Hematopoietic multipotent progenitor cell treated with erythropoietin and hydrocortisone succinate and interleukin-3 and kit ligand, for 17 days (in vitro differentiated cells): ENCODE measurements around the gene AFAP1L1.

ENCODE experiments used
- DNase-seq: peaks from one replicate; pipeline ENCODE4 v3.0.0-alpha.2; 2015; ENCODE audit warnings: low spot score

Gene AFAP1L1

GRCh38 chr5:149271716-149272563 is at the start of gene AFAP1L1:
Gene AFAP1L1, plus strand, starts transcription at chr5:149271859. Its CDS starts 110 bp downstream, at chr5:149271969.
- no peak for DNase-seq

- DNase-seq: no peak
Observed at GRCh38 chr5:149223081-149223848, 48.4 kb upstream of the AFAP1L1 start.

- DNase-seq: no peak
Observed at GRCh38 chr5:149224282-149224681, 47.4 kb upstream of the AFAP1L1 start.

- no peak for DNase-seq
Observed at GRCh38 chr5:149227168-149227826, 44.4 kb upstream of the AFAP1L1 start.

GRCh38 chr5:149228618-149229297 is 42.9 kb upstream of the AFAP1L1 start:
- no peak for DNase-seq

GRCh38 chr5:149229298-149229937 is 42.2 kb upstream of the AFAP1L1 start:
- DNase-seq: no peak

GRCh38 chr5:149235841-149236240 is 35.8 kb upstream of the AFAP1L1 start:
- DNase-seq: no peak

- DNase-seq: no peak
Observed at GRCh38 chr5:149237662-149238061, 34.0 kb upstream of the AFAP1L1 start.

- DNase-seq: no peak
Observed at GRCh38 chr5:149238540-149238939, 33.1 kb upstream of the AFAP1L1 start.

- no peak for DNase-seq
Observed at GRCh38 chr5:149239917-149240316, 31.7 kb upstream of the AFAP1L1 start.

- no peak for DNase-seq
Observed at GRCh38 chr5:149240354-149240998, 31.2 kb upstream of the AFAP1L1 start.

GRCh38 chr5:149242339-149242738 is 29.3 kb upstream of the AFAP1L1 start:
- no peak for DNase-seq

GRCh38 chr5:149246906-149247305 is 24.8 kb upstream of the AFAP1L1 start:
- DNase-seq: no peak

- no peak for DNase-seq
Observed at GRCh38 chr5:149247726-149248125, 23.9 kb upstream of the AFAP1L1 start.

GRCh38 chr5:149251546-149251945 is 20.1 kb upstream of the AFAP1L1 start:
- no peak for DNase-seq

GRCh38 chr5:149254506-149254905 is 17.2 kb upstream of the AFAP1L1 start:
- no peak for DNase-seq

- DNase-seq: no peak
Observed at GRCh38 chr5:149256451-149256850, 15.2 kb upstream of the AFAP1L1 start.

GRCh38 chr5:149257131-149257530 is 14.5 kb upstream of the AFAP1L1 start:
- DNase-seq: no peak

- DNase-seq: no peak
Observed at GRCh38 chr5:149257889-149258705, 13.6 kb upstream of the AFAP1L1 start.

GRCh38 chr5:149260761-149261160 is 10.9 kb upstream of the AFAP1L1 start:
- no peak for DNase-seq
